Limb (tissue), 2 donors: ENCODE measurements around the gene EHD2.
"Not testable (repeated sequence)": the region's sequence is repeated elsewhere in the genome, so short reads cannot be mapped to it uniquely, and the experiment has no call there.

ENCODE experiments used
- DNase-seq, 2 donors: peaks; one replicate each; pipeline ENCODE4 v3.0.0-alpha.2; 2016; ENCODE audit errors: extremely low spot score in 2 of 2

Gene EHD2

DNA sequence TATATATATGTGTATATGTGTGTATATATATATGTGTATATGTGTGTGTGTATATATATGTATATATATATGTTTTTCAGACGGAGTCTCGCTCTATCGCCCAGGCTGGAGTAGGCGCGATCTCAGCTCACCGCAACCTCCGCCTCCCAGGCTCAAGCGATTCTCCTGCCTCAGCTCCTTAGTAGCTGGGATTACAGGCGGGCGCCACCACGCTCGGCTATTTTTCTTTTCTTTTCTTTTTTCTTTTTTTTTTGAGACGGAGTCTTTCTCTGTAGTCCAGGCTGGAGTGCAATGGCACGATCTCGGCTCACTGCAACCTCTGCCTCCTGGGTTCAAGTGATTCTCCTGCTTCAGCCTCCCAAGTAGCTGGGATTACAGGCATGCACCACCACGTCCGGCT, 32.9 kb downstream of the EHD2 start:
- not testable (repeated sequence) for DNase-seq

DNA sequence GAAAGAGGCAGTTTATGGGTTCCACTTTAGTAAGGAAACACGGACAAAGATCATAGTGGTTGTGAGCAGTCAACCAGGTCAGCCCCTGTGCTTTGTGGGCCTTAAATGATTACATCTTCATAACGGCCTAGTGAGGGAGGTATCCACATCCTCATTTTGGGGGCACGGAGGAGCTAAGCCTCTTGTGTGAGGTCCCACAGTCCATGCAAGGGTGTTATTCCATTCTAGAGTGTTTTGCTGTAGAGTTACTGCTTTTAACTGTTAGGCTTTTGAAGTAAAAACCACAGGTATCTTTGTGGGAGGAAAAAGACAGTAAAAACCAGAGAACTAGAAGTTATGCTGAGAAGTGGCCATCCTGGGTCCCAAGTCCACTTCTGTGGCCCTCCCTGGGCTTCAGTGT, 36.1 kb downstream of the EHD2 start:
- DNase-seq, result no peak

DNA sequence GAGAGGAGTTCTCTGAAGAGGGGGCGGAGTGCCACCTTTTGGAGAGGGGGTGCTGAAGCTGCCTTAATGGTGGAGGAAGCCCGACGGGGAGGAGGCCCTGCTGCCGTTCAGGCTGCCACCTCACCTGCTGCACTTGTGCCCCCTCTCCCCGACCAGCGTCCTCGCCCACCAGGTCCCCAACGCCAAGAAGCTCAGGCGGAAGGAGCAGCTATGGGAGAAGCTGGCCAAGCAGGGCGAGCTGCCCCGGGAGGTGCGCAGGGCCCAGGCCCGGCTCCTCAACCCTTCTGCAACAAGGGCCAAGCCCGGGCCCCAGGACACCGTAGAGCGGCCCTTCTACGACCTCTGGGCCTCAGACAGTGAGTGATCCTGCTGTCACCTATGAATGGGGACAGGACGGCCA, 37.5 kb downstream of the EHD2 start:
- DNase-seq, result no peak

DNA sequence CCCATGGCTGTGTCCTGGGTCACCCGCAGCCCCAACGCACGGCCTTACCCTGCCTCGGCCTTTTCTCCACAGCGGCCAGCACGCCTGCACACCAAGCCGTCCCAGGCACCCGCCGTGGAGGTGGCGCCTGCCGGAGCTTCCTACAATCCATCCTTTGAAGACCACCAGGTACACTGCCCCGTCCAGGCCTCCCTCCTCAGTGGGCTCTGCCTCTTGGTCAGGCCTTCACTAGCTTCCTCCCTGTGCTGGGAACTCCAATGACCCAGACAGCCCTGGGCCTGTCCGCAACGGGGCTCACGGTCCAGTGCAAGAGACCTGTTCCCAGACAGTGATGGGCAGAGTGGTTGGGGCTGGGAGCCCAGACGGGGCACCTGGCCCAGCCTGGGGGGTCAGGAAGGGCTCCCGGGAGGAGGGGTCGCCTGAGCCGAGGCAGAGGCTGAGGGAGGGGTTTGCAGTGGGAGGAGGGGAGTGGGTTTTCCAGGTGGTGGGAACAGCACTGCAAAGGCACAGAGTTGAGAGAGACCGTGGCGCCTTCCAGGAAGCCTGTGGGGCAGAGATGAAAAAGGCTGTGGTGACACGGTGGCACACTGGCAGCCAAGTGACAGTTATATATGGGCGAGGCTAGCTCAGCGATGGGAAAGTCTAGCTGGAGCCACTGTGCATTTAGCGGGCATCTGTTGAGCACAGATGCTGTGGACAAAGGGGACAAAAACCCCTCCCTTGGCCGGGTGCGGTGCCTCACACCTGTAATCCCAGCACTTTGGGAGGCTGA, 39.4 kb downstream of the EHD2 start:
- no peak for DNase-seq

DNA sequence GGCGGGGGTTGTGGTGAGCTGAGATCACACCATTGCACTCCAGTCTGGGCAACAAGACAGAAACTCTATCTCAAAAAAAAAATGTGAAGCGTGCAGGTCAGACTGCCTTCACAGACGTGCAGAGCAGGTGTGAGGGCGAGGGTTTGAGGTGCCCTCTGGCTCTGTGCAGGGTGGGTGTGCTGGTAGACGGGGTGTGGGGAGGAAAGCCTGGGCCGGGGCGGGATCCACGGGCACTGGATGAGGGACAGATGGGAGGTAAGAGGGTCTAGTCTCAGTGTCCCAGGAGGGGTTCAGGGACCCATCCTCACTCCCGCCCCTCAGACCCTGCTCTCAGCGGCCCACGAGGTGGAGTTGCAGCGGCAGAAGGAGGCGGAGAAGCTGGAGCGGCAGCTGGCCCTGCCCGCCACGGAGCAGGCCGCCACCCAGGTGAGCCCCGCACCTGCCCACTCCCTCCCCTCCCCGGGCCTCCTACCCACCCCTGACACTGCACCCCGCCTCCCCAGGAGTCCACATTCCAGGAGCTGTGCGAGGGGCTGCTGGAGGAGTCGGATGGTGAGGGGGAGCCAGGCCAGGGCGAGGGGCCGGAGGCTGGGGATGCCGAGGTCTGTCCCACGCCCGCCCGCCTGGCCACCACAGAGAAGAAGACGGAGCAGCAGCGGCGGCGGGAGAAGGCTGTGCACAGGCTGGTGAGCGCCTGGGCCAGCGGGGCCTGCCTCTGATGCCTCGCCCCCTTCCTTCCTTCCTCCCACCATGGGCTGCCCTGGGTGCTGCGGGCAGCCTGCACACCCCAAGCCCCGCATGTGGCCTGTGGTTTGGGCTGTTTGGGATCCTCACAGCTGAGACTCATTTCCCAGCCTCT, 41.2 kb downstream of the EHD2 start:
- DNase-seq, result no peak

DNA sequence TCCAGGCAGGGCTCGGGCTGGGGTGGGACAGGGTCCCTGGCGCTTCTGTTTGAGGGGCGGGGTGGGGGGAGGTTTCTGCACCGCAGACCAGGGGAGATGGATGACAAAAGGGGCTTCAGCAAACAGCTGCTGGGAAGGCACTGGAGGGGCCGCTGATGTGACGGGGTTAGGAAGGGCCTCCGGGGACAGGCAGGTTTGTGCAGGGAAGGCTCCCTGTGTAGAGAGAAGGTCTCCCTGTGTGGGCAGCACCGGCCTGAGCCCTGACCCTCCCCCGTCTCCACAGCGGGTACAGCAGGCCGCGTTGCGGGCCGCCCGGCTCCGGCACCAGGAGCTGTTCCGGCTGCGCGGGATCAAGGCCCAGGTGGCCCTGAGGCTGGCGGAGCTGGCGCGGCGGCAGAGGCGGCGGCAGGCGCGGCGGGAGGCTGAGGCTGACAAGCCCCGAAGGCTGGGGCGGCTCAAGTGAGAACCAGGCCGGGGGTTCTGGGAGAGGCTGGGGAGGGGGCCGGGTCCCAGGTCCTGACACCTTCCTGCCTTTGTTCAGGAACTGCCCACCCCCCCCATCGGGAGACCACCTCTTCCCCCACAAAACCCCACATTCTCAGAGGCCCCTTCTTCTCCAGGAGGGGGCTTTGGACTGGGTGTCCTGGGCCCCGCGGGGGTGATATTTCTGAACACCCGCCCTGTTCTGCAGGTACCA, 42.0 kb downstream of the EHD2 start:
- DNase-seq, result no peak

DNA sequence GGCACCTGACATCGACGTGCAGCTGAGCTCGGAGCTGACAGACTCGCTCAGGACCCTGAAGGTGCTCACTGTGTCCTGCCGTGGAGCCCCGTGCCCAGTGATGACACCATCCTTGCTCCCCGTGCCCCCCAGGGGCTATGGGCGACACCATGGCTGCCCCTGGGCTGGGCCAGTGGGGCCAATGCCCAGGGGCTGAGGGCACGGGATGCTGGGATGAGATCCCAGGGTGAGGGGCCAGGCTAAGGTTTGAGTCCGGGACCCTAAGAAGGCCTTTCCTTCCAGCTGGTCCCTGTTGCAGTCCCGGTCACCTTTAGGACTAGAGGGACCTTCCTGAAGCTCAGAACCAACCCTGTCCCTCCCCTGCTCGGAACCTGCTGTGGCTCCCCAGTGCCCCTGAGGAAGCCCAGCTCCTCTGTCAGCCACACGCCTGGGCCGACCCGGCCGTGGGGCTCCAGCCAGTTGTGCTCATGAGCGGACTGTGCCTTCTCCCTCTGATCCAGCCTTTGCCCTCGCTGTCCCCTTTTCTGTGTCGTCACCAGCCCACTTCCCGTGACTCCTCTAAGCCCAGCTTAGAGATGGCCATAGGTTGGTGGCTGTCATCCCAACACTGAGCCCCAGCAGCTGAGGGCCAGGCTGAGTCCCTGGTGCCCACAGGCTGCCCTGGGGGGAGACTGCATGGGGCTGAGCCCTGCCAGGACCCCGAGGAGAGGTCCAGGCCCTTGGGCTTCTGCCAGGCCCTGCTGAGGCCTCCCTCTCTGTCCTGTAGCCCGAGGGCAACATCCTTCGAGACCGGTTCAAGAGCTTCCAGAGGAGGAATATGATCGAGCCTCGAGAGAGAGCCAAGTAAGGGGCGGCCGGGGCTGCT, 42.8 kb downstream of the EHD2 start:
- DNase-seq, result no peak

DNA sequence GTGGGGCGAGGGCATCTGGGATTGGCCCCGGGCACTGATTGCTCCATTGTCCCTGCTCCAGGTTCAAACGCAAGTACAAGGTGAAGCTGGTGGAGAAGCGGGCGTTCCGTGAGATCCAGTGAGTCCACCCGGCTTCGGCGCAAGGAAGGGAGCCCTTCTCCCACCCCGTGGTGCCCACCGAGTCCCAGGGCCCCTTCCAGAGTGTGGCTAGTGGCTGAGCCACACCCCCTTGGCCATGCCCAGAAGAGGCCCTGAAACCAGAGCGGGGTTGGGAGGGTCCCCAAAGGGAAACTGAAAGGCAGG, 43.4 kb downstream of the EHD2 start:
- no peak for DNase-seq

DNA sequence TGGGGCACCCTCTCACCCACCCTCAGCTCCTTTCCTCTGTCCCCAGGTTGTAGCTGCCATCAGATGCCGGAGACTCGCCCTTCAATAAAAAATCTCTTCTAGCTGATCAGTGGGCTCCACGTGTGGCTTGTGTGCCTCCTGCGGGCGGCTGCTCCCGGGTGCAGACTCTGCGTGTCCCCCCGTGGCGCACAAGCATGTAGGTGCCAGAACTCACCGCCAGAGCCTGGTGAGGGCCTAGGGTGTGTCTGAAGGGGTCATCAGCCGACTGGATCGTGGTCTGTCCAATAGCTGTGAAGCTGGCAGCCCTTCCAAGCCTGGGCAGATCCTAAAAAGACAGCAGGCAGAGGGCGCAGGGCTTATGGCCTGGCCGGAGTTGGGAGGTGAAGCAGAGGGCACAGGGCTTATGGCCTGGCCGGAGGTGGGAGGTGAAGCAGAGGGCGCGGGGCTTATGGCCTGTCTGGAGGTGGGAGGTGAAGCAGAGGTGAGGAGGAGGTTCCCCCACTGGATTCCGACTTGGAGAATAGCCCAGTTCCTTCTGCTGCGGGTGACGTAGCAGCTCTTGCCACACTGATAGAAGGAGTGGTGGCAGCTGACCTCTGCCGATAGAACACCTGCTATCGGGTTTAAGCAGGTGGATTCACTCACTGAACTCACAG, 43.9 kb downstream of the EHD2 start:
- no peak for DNase-seq

DNA sequence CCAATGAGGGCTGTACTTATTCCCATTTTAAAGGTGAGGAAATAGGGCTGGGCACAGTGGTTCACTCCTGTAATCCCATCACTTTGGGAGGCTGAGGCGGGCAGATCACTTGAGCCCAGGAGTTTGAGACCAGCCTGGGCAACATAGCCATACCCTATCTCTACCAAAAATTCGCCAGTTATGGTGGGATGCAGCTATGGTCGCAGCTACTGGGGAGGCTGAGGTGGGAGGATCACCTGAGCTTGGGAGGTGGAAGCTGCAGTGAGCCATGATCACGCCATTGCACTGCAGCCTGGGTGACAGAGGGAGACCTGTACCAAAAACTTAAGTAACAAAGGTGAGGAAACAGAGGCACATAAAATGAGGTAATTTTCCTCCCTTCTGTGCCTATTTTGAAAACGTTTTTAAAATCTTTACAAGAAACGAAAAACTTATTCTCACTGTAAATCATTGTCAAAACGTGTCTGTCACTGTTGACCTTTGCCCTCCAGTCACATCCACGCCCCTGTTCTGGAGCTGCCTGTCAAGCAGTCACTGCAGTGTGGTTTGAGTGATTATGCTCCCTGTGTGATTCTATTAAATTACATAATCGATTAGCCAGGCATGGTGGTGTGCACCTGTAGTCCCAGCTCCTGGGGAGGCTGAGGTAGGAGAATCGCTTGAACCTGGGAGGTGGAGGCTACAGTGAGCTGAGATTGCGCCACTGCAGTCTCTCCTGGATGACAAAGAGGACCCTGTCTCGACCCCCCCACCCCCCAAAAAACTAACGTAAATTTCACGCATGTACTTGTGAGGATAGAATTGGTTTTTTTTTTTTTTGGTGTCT, 44.6 kb downstream of the EHD2 start:
- DNase-seq, result no peak

DNA sequence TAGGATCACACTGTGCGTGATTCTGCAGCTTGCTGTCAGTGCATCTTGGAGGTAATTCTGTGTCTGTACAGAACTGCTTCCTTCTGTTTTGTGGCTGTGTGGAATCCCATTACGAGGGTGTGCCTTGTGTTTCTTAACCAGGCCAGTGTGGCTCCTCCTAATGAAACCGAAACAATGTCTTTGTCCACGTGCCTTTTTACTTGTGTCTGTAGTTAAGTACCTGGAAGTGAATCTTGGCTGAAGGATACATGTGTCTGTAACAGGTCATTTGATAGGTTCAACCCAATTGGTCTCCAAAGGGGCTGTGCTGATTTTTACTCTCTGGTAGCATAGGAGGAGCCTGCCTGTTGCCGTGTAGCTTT, 45.2 kb downstream of the EHD2 start:
- no peak for DNase-seq

DNA sequence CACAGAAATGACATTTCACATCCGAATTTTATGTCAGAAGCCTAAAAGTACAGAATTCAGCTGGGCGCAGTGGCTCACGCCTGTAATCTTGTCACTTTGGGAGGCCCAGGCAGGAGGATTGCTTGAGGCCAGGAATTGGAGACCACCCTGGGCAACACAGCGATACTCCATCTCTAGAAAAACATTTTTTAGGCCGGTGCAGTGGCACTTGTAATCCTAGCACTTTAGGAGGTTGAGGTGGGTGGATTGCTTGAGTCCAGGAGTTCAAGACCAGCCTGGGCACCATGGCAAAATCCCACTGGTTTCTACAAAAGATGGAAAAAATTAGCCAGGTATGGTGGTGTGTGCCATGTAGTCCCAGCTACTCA, 47.4 kb downstream of the EHD2 start:
- DNase-seq, result no peak

DNA sequence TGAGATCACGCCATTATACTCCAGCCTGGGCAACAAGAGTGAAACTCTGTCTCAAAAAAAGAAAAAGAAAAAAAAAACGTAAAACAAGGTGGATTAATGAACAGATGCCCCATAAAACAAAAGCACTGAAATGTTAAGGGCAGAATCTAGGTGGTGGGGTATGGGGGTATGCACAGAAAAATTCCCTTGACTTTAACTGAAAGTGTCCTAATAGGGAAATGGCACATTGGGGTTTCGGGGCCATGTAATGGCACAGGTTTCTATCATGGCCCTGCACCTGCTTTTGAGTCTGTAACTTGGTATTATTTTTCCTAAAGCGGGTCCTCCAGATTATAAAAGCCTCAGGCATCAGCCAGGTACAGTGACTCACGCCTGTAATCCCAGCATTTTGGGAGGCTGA, 48.3 kb downstream of the EHD2 start:
- no peak for DNase-seq

DNA sequence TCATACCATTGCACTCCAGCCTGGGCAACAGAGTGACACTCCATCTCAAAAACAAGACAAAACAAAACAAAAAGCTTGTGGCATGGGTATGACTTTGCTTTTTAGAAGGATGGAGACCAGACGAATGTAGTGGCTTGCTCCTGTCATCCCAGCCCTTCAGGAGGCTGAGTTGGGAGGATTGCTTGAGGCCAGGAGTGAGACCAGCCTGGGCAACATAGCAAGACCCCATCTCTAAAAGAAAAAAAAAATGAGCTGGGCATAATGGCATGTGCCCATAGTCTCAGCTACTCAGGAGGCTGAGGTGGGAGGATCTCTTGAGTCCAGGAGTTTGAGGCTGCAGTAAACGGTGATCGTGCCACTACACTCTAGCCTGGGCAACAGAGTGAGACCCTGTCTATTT, 48.9 kb downstream of the EHD2 start:
- DNase-seq, result no peak

DNA sequence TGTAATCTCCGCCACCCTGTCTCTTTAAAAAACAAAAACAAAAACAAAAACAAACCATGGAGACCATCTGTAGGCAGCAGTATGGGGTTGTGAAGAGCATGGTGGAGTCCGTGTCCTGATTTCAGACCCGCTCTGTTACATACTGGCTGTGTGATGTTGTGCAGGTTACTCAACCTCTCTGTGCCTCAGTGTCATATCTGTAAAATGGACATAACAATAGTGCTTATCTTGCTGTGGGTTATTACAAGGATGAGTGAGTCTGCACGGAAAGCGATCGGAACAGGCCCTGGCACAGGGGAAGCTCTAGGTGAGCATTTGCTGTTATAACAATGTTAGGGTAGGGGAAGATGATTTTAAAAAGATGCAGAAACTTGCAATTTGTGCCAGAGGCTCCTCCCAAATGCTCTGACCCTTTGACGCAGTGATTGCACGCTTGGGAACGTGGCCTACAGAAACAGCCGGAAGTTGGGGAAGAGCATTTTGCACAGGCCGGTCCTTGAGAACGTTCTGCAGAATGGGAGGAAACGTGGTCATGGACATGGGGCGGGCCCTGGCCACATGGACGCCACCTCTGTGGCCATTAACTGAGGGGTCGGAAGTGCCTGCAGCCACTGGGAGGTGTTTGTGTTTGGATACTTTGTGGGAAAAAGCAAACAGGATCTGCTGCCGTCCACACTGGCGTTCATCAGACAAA, 49.5 kb downstream of the EHD2 start:
- no peak for DNase-seq

DNA sequence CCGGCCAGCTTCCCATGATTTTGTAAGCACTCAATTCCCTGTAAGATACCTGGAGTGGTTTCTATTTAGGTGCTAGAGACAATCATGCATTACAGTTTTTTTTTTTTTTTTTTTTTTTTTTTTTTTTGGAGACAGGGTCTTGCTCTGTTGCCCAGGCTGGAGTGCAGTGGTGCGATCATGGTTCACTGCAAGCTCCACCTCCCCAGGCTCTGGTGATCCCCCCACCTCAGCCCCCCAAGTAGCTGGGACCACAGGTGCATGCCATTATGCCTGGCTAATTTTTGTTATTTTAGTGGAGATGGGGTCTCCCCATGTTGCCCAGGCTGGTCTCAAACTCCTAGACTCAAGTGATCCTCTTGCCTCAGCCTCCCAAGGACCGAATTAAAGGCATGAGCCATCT, 51.5 kb downstream of the EHD2 start:
- not testable (repeated sequence) for DNase-seq

DNA sequence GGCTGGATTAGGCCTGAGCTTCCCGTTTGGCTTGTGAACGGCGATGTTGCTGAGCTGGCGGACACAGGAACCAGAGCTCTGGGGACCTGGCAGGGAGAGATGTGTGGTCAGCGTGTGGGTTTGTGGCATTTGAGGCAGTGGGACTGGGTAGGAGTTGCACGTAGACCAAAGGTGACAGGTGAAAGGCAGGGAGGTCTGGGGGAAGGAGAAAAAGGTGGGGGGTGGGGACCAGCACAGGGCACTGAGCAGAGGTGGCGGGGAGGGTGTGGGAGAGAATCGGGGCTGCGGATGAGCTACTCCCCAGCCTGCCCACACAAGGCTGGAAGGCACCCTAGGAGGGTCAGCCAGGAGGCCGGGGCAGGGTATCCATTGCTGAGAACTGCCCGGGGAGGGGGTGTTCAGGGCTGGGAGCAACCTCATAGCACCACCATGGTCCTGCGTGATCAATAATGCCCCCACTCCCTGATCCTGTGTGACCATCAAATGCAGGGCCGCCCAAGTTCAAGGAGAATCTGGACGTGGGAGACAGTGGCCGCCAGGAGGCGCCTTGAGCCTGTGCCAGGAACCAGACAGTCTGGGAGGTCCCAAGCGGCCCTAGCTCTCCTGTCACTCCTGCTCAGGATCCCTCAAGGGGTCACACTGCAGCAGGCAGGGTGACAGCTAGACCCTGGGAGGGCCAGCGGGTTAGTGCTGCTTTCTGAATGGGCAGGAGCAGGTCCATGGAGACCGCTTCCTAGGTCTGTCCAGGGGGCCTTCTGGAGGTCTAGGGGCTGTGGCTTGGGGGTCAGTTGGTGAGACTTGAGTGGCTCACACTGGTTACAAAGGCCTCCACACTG, 52.5 kb downstream of the EHD2 start:
- DNase-seq, result peak in 1 of 2 donors; percentile 75

DNA sequence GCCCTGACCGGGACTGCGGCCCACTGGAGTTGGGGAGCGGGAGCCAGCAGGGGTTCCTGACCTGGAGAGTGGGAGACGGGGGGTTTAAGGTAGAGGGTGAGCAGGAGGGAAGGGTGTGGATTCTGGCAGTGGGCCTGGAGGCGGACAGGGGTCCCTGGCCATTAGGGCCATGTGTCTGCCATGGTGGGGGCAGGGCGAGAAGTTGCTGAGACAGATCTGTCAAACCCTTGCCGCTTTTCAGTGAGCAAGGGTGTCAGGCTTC, 53.1 kb downstream of the EHD2 start:
- no peak for DNase-seq

DNA sequence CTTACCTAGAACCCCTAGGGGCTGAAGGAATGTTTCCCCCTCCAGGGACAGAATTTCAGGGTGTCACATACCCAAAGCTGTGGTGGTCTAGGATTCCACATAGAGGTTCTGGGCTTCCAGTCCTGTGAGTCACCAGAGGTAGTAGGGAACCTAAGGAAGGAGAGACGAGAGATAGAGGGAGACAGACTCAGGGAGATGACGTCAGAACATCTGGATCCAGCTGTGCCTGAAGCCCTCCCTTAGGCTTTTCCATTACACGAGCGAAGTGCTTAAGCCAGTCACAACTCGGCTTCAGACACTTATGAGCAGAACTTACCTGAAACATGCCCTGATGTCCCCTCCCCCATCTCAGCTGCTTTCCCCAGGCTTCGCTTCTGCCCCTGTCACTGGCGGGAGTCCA, 53.4 kb downstream of the EHD2 start:
- DNase-seq, result no peak
